ENCODE data around the gene CYRIA. TPM values are rescaled to one million over a fixed set of nuclear protein-coding genes. Genes with fewer than 3 reads are reported as not detected.

Gene CYRIA
- total RNA-seq, 1 experiment from 2014 or later, result not detected

GRCh38 chr2:16650287-16651249 is 15.1 kb downstream of the CYRIA start:
- no peak for DNase-seq (ENCODE audit: low spot score)

- DNase-seq (ENCODE audit: low spot score), result no peak
Observed at GRCh38 chr2:16649353-16650286, 16.0 kb downstream of the CYRIA start.

- no peak for DNase-seq (ENCODE audit: low spot score)
Observed at GRCh38 chr2:16647992-16648617, 17.5 kb downstream of the CYRIA start.

DNA sequence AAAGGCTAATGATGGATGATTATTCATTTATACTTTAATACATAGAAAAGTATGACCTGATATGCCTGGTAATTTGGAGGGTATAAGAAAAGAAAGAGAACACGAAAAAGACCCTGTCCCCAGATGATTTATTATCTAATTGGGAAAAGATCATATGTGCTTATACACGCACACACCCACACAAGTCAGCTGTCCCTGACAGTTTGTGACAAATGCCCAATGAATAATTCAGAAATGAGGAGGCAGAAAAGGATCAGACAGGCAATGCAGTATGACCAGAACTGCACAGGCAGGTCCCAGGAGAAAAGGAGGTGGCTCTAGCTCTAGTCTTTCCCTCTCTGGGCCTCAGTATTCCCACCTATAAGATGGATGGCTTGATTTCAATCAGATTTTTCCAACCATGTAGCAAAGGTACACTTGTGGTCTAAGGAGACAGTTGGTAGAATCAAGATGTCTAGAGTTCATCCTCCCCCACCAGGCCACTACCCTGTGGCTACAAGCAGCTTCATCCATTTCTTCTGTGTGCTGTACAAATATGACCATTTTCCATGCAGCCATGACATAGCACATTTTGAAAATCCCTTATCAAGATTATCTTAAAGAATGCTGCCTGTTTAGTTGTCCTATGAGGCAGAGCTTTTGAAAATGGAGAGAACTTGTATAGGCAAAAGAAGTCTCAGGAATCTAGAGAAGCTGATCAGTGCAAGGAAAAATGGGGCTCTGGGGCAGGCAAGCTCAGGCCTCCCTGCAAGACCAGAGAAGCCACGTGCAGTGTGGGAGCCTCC is 19.7 kb downstream of the CYRIA start:
- no peak for DNase-seq (ENCODE audit: low spot score)

DNA sequence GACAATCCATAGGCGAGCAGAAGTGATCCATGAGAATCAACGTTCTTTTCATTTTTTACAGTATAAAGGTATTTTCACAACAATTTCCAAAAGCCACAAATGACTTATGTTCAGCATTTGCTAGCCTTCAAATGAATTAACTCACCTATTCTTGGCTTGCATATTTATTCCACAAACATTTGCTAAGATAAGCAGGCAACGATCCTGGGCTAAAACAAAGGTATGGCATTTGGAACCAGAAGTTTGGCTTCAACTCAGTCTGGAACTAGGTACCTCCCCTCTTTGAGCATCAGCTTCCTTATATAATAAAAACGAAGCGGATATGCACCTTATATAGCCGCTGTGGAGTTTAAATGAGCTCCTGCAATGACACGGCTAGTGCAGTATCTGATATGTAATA is 20.5 kb downstream of the CYRIA start:
- DNase-seq (ENCODE audit: low spot score), result no peak

- DNase-seq (ENCODE audit: low spot score), result no peak
Observed at GRCh38 chr2:16644221-16644925, 21.3 kb downstream of the CYRIA start.

DNA sequence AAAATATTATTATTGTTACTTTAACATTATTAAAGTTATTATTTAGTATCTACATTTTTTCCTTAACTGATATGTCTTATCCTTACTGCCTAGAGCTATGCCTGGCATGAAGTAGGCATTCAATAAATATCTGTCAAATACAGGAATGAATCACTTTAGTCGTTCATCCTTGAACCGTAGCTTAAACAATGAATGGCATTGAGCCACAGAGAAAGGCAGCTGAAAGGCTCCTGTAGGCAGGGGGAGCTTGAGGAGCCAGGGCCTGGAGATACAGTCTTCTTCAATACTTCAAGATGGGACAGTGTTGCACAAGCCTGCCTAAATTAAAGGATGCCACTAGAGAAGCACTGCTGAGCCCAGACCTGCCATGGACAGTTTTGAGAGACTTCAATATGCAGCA is 22.5 kb downstream of the CYRIA start:
- DNase-seq (ENCODE audit: low spot score), result no peak

GRCh38 chr2:16642088-16642487 is 23.5 kb downstream of the CYRIA start:
- no peak for DNase-seq (ENCODE audit: low spot score)

DNA sequence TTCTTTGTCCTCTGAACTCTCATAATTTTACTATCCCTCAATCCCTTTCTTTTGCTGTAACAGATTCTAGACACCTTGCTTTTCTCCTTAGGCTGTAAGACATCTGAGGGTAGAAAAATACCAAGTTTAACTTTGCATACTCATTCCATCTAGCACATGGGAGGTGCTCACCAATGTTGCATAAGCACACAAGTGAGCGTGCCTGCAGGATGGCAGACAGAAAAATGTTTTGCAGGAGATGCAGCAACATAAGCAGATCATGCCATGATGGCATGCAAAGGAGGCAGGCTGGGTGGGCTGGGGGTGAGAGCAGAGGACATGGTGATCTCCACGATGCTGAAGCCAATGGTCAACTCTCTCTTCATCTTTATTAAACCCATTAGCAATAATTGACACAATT is 24.1 kb downstream of the CYRIA start:
- DNase-seq (ENCODE audit: low spot score), result no peak

- DNase-seq (ENCODE audit: low spot score), result no peak
Observed at GRCh38 chr2:16640867-16641266, 24.8 kb downstream of the CYRIA start.

GRCh38 chr2:16640001-16640700 is 25.5 kb downstream of the CYRIA start:
- DNase-seq (ENCODE audit: low spot score), result no peak

DNA sequence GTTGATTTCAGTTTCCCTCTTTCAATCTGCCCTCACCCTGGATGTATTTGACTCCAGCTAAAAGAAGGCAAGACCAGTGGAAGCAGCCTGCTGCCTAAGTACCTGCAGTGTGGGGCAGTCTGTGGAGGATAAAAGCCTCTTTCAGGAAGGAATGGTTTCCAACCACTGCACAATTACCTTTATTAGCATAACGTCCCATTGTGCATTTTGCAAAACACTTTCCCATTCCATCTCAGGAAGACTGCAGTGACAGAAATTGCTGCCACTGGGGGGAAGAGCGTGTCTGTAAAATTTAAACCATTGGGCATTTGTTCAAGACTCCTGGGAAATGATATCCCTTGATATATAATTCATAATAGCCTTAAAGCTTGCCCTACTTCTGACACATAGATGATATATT is 26.2 kb downstream of the CYRIA start:
- no peak for DNase-seq (ENCODE audit: low spot score)

GRCh38 chr2:16638946-16639345 is 26.7 kb downstream of the CYRIA start:
- DNase-seq (ENCODE audit: low spot score), result no peak

GRCh38 chr2:16637304-16637703 is 28.3 kb downstream of the CYRIA start:
- DNase-seq (ENCODE audit: low spot score), result no peak

DNA sequence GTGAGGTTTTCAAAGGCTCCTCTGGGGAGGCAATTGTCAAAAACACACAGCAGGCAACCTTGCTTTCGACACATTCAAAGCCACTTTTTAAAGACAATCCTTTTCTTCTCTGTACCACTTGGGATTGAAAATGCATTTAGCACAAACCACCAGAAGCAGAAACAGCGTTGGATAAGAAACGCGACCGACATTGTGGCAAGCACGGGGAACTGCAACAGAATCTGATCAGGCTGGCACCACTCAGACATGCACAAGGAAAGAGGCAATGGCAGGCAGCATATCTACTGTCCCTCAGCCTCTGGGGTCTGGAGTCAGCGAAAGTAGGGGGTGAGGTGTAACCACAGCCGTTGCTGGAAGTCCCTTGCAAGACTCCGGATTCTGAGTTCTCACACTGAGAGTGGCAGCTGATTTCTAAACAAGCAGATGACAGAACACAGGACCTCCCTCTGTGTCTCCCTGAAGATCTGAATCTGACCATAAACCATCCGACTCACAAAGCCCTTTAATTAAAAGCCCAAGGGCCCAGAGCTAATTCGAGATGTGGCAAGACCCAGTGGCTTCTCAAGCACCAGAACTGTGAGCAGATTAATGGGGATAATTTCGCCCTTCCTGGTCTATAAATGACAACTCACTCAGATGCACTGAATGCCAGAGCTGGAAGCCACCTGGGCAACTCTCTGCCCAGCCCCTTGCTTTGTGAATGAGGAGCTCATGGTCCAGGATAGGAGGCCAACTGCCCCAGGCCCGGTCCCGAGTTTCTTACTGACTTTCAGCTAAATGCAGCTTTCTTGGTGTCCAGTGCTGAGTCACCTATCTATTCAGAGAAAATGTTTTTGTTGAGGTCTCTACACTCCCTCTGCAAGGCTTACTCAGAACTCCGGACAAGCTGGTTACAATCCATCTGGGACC is 29.6 kb downstream of the CYRIA start:
- DNase-seq (ENCODE audit: low spot score), result no peak

GRCh38 chr2:16633621-16634430 is 31.8 kb downstream of the CYRIA start:
- DNase-seq (ENCODE audit: low spot score), result no peak

- no peak for DNase-seq (ENCODE audit: low spot score)
Observed at GRCh38 chr2:16632598-16632997, 33.0 kb downstream of the CYRIA start.

DNA sequence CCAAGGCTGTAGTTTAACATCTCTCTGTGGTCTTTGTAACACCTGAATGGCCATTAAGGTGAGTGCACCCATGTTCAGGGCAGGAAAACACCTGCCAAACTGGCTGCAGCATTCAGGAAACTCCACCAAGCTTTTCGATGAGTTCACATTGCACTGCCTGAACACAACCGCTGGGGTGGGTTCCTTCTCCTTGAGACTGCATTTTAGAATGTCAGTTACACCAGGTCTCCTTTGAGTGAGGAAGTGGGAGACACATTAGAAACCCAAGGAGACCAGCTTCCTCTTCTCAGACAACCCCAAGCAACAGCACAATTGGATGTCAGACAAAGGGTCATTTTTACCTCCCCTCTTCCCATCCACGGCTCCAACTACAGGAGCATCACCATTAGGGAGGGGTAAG is 35.2 kb downstream of the CYRIA start:
- no peak for DNase-seq (ENCODE audit: low spot score)

Measured in HT-29 (cell line).